NCI-H2227 (cell line): ENCODE data around the gene GZMM.

Experiments
- DNase-seq: peaks from one replicate; lab custom pipeline; 2025; ENCODE audit not compliant: unreplicated experiment; lab: John Stamatoyannopoulos, UW

Gene GZMM

GRCh38 chr19:594265-594870 lies 50.5 kb downstream of the GZMM start:
- DNase-seq: no peak

- no peak for DNase-seq
These were observed 51.7 kb downstream of the GZMM start for GRCh38 chr19:595326-596262.

GRCh38 chr19:596263-596655 lies 52.4 kb downstream of the GZMM start:
- no peak for DNase-seq

- no peak for DNase-seq
These were observed 53.8 kb downstream of the GZMM start for GRCh38 chr19:597406-598315.
